Stimulated activated naive CD4-positive, alpha-beta T cell (primary cell): ENCODE results near the gene PSD.

ENCODE experiments used
- DNase-seq, 6 experiments: peaks; one replicate each; lab custom pipeline; 2025; lab: John Stamatoyannopoulos, UW

The PSD gene

GRCh38 chr10:102420181-102420713 is 1.7 kb upstream of the PSD start:
- DNase-seq, result peak in 1 of 6 experiments; percentile 41

- DNase-seq, result peak; percentile 30 to 80 (median 68)
Observed at GRCh38 chr10:102419269-102420180, 940 bp upstream of the PSD start.

- no peak for DNase-seq
Observed at GRCh38 chr10:102416695-102417094, 1.9 kb downstream of the PSD start.

GRCh38 chr10:102416283-102416682 is 2.3 kb downstream of the PSD start:
- DNase-seq, result no peak

DNA sequence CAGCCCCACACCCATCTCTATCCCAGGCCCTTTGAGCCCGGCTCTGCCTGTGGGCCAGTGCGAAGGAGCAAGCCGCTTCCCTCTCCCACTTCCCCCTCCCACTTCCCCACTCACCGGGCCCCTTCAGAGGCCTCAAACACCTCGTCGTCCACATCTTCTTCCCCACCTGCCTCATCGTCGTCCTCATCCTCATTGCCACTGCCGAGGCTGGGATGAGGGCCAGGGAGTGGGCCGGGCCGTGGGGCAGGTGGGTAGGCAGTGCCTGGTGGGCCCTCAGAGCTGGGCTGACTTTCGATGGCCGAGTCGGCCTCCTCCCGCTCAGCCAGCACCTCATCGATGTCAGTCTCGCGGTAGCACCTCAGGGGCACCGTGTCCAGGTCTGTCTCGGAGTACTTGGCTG is 3.8 kb downstream of the PSD start:
- DNase-seq, result no peak

DNA sequence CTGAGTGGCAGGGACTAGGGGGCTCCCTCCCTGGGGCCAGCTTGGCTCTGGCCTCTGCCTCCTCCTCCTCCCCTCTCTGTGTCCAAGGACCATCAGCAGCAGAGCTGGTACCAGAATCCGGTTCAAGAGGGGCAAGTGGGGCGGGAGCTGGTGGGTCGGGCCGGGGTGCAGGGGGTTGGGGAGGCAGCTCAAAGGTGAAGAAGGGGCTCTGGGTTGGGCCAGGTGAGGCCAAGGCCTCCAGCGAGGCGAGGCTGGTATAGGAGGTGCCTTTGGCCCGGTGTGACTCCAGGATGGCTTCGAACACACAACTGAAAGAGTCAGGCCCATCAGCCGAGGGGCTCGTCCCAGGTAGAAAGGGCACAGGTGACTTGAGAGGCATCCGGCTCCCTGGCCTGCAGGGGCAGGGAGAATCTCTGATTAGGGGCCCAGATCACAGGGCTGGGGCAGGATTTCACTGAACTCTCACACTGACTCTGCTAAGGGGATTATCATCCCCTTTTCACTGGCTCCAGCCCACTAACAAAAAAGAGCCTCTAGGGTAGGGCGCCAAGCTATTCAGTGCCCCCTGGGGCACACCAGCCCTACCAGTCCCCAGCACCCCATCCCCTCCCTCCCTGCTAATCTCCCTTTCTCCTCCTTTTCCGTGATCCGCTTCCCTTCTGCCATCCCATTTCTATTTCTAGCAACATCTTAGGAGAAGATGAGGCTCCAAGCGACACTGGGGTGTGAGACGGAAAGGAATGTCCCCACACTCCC is 4.6 kb downstream of the PSD start:
- no peak for DNase-seq

- peak in 4 of 6 experiments; percentile 12 to 41 (median 23) for DNase-seq
Observed at GRCh38 chr10:102413053-102413705, 5.4 kb downstream of the PSD start.

DNA sequence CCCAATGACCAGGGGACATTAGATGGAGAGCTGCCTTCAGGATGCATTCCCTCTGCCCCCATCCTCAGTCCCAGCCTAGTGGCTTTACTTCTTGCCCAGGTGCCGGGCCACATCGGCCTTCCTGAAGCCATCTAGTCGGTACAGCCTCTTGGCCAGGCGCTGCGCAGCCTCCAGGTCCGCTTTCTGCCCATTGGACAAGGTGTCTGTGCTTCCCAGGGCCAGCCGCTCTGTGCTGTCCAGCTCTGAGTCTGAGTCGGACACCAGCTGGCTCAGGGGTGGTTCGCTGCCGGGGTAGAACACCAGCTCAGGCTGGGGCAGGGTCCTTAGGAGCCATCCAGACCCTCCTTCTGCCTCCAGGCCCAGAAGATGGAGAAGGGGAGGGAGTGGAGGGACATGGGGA is 6.3 kb downstream of the PSD start:
- no peak for DNase-seq

DNA sequence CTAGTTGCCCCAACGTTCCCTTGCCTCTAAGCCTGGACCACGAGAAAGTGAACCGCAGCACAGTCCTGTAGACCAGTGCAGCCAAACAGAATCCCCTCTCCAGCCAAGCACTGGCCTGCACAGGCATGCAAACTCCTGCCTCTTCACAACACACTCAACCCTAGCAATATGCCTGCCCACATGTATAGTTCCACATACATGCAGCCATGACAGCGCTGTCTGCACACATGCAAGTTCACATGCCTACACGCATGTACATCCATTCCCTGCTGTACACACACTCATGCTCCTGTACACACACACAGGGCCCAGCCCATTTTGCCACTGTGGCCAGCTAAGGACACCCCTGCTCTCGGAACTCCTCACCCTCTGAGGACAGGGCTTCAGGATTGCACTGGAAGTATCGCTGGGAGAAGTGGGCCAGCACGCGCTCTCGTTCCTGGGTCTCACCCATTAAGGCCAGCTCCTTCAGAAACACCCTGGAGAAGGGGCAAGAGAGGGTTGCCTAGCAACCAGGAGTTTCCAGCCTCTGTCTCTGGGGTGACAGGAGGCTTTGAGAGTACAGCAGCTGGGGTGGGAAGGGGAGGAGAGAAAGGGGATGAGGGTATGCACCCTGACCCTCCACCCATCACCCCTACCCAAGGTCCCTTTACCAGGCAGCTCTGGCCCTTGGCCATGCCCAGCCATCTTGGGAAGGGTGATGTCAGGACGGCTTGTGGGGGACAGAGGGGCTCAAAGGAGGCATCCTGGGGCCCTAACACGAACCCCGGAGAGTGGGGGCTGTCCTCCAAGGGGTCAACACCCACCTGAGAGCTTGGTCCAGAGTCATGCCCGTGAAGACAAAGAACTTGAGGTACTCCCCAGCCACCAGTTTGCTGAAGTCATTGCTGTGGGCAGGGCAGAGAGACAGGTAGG is 7.0 kb downstream of the PSD start:
- no peak for DNase-seq

DNA sequence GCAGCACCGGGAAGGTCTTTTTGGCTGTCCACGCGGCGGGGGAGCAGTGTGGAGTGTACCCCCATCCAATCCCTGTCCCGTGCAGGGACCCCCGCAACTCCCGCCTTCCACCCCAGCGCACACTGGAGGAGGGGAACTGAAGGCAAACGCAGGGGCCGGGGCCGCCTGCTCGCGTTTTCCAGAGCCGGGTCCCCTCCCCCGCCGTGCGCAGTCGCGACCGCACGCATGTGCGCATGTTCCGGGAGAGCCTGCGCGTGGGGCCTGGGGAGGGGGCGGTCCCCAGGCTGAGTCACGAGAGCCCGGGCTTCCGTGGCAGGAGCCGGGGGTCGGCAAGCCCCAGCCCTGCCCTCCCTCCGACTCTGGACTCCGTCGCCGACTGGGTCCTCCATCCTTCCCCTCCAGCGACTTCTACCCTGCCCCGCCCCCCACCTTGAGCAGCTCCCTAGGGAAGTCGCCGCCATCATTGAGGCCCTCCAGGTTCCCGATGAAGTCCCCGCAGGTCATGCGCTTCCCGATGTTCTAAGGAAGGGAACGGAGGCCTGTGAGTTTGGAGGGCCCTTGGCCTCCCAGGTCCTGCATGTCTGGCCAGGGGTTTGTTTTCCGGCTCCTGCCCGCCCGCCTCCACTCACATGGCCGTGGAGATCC is 8.0 kb downstream of the PSD start:
- DNase-seq, result peak; percentile 40 to 71 (median 63)

DNA sequence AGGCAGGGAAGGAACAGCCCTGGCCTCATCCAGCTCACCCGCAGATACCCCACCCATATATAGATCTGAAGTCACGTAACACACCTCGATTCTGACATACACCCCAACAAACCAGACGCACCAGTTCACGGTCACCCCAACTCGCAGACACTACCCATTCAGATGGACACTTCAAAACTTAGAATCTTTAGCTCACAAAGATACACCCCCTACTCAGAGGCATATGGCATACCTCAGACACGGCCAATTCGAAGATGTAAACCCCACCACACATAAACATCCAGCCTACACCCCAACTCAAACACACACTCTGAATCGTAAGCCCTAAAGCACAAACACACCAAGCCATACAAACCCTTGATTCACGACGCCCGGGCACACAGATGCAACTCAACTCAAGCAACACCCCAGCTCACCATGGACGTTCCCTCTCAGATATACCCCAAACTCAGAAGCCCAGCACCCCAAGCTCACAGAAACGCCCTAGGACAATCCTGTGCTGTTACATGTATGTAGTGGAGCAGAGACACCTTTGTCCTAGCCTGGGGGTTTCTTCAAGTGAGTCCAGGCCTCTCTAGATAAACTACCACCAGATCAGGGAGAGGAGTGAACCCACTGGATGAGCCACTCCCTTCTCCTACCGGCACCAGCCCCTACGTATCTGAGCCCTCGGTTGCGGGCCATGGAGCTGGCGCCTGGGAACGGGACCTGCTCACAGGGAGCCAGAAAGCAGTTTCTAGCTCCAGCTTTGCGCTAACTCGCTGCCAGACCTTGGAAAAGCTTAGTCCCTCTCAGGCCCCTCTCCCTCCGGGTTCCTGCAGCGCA is 8.8 kb downstream of the PSD start:
- peak in 1 of 6 experiments; percentile 30 for DNase-seq

GRCh38 chr10:102408728-102409603 is 9.6 kb downstream of the PSD start:
- peak; percentile 55 to 82 (median 74) for DNase-seq

DNA sequence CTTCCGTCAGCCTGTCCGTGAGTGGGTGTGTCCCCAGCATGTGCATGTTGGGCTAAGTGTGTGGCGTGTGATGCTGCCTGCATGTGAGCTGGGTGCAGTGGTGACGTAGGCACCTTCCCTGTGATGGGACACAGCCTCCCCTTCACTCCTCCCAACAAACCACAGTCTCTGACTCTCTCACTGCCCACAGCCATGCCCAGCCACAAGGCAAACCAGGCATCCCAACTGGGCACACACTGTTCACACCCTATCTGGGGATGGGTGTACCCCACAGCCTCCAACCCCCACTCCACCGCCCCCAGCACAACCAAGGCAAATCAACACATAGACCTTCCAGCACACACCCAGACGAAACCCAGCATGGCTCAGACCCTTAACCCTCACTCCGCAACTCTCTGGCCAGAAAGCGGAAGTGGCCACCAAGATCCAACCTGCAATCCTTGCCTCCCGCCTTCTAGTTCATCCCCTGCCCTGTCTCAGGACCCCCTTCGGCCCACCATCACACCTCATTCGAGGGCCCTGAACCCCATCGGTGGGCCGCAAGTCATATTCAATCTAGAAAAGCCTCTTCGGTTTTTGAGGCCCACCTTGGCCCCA is 10.4 kb downstream of the PSD start:
- peak in 3 of 6 experiments; percentile 15 to 33 (median 28) for DNase-seq

DNA sequence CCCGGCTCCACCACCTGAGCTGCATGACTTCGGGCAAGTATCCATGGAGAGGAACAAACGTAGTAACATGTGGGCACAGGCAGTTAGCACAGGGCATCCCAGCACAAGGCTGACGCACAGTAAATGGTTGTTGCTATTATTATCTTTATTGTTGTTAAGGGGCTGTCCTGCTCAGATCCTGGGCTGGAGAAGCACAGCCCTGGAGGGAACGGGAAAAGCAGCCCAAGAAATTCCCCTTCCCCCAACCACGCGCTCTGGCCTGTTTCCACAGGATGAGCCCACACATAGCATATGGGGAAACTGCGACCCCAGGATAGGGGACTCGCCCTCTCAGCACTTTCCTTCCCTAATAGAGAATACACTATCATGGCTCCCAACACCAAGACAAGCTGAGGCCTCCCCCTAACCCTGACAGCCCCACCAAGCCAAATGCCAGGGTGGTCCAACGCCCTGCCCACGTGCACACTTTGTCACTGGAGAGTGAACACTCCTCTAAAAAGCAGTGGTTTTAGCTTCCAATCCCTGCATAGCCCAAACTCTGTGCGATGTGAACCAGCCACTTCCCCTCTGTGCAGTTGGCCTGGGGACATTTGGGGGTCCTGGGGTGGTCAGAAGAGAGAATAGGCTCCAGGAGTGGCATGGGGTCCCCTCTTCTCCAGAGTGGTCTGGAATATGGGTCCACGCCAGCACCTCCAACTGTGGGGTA is 11.0 kb downstream of the PSD start:
- DNase-seq, result no peak

DNA sequence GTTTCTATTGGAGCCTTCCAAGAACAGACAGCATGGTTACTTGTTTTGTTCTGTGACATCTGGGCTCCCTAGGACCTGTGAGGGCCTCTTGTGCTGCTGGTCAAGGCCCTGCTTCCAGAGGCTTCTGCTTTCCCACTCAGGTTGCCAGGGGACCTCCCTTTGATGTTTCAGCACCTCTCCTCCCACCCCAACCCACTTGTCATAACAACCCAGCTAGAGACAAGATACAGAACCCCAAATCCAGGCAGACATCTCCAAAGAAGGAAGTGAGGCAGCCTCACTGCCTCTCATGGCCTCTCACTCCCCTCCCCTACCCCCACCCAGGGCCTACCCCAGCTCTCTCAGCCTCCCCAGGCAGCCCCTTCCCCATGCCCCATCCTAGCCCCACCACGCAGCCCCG is 11.8 kb downstream of the PSD start:
- DNase-seq, result no peak

DNA sequence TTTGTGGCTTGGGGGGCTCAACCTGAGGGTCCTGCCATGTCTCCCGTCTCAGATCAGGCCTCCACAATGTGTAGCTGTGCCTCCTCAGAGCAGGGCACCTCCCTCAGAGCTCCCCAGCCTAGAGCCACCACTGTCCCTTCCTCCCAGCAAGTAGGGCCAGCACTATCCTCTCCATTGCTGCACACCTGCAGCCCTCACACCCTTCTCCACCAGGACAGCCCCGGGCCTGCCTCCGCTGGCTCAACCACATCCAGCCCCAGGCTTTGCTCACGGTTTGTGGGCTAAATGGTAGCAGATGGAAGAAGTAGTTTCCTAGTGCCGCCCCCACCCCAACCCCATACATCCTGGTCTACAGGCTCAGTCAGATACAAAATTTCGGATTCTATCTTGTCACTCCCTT is 13.0 kb downstream of the PSD start:
- DNase-seq, result no peak

DNA sequence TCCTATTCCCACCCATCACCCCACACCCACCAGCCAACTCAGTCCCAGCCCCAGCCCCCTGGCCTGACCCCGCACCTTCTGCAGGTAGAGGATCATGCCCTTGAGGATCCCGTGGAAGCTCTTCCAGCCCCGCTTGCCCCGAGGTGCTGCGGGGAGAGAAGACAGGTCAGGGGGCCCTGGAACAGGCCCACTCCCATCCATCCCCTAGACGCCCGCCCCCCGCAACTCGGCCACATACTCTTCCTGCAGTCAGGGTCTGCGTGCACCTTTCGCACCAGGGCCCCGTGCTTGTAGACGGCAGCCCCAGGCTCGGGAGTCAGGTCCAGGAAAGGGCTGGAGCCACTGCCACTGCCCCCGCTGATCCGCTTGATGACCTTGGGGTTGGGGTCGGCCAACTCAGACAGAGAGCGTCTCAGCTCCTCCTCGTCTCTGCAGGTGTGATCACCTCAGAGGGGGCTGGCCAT is 13.4 kb downstream of the PSD start:
- no peak for DNase-seq
